CD1c-positive myeloid dendritic cell (primary cell): ENCODE data around the gene PTTG1IP.
A peak's percentile ranks its signal among the peaks of the same experiment; 100 is the strongest.
"Not testable (repeated sequence)": the region's sequence is repeated elsewhere in the genome, so short reads cannot be mapped to it uniquely, and the experiment has no call there.

ENCODE experiments used
- DNase-seq: peaks from one replicate; pipeline ENCODE4 v3.0.0-alpha.2; 2016; ENCODE audit errors: extremely low spot score

Gene PTTG1IP

GRCh38 chr21:44883250-44883649 is 9.8 kb upstream of the PTTG1IP start:
- DNase-seq = no peak

GRCh38 chr21:44881198-44881872 is 7.8 kb upstream of the PTTG1IP start:
- DNase-seq = no peak

GRCh38 chr21:44880405-44881197 is 7.1 kb upstream of the PTTG1IP start:
- DNase-seq = peak; percentile 95

GRCh38 chr21:44879238-44879637 is 5.7 kb upstream of the PTTG1IP start:
- DNase-seq = not testable (repeated sequence)

GRCh38 chr21:44878053-44878982 is 4.8 kb upstream of the PTTG1IP start:
- DNase-seq = peak; percentile 89

- DNase-seq = no peak
These were observed 3.5 kb upstream of the PTTG1IP start for GRCh38 chr21:44876849-44877575.

GRCh38 chr21:44875316-44875700 is 1.8 kb upstream of the PTTG1IP start:
- peak; percentile 45 for DNase-seq

- peak; percentile 85 for DNase-seq
These were observed 1.2 kb upstream of the PTTG1IP start for GRCh38 chr21:44874497-44875315.

GRCh38 chr21:44874240-44874496 is 678 bp upstream of the PTTG1IP start:
- no peak for DNase-seq

GRCh38 chr21:44872649-44873355 is 688 bp downstream of the PTTG1IP start:
- DNase-seq = peak; percentile 54

- no peak for DNase-seq
These were observed 1.2 kb downstream of the PTTG1IP start for GRCh38 chr21:44872323-44872648.

- peak; percentile 71 for DNase-seq
These were observed 1.8 kb downstream of the PTTG1IP start for GRCh38 chr21:44871576-44872269.

GRCh38 chr21:44870748-44871495 is 2.6 kb downstream of the PTTG1IP start:
- no peak for DNase-seq

- DNase-seq = peak; percentile 51
These were observed 3.4 kb downstream of the PTTG1IP start for GRCh38 chr21:44869781-44870747.

- DNase-seq = no peak
These were observed 4.8 kb downstream of the PTTG1IP start for GRCh38 chr21:44868707-44869106.

- DNase-seq = peak; percentile 42
These were observed 5.3 kb downstream of the PTTG1IP start for GRCh38 chr21:44867999-44868700.

- no peak for DNase-seq
These were observed 6.0 kb downstream of the PTTG1IP start for GRCh38 chr21:44867464-44867863.
